Ovary (tissue), 3 donors: ENCODE results near the gene VSTM5.

Experiments used
- CTCF ChIP-seq, 3 donors: fragments of 450-650 bp in 2 of 3; fragments of 200-600 bp in 1 of 3; IDR thresholded peaks; one replicate each; pipeline versions ENCODE4 v1.5.1 to v1.8.0; 2016 to 2022; ENCODE audit warnings: antibody characterized with exemption in 3 of 3, mild to moderate bottlenecking in 1 of 3
- POLR2A ChIP-seq: fragments of 450-650 bp; IDR thresholded peaks from one replicate; pipeline ENCODE4 v1.6.1; 2017; ENCODE audit warnings: antibody characterized with exemption, mild to moderate bottlenecking, moderate library complexity
- donor health status: DM: no; HTN: no; CAD: no.

- TF ChIP-seq CTCF (IDR thresholded peaks at IDR 0.05) (no peak), POLR2A (no peak)
These were observed 1.8 kb upstream of the VSTM5 start for GRCh38 chr11:93852242-93852641.
